ENCODE measurements around the gene CDKN2B-AS1. TPM values are rescaled to one million over a fixed set of nuclear protein-coding genes. Genes with fewer than 3 reads are reported as not detected.

Gene CDKN2B-AS1
- total RNA-seq, 2 donors from 2014 or later = 39.7 to 73.7 TPM

DNA sequence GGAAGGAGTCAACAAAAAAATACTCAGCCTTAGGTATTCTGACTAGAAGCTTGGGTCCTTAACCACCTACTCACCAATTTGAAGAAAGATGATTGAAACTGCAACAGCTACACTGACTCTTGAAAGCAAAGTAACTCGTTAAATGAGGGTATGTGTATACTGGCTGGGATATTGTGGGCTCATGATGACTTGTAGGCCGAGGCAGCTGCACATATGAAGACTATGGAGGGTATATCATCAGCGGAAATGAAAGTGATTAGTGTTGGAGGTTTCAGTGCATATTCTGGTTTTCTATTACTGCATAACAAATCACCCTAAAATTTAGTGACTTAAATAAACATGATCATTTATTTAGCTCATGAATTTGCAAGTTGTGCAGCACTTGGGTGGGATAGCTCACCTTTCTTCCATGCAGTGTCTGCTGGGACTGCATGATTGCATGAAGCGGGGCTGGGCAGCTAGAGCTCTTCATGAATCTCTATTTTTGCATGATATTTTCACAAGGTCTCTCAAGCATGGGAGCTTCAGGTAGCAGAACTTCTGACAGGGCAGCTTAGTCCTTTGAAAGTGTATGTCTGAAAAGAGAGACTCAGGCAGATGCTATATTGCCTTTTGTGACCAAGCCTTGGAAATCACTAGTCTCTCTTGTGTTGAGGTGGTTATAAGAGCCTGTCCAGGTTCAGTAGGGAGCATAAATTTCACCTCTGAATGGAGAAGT lies 110.6 kb downstream of the CDKN2B-AS1 start:
- TF ChIP-seq, protein P1, sequence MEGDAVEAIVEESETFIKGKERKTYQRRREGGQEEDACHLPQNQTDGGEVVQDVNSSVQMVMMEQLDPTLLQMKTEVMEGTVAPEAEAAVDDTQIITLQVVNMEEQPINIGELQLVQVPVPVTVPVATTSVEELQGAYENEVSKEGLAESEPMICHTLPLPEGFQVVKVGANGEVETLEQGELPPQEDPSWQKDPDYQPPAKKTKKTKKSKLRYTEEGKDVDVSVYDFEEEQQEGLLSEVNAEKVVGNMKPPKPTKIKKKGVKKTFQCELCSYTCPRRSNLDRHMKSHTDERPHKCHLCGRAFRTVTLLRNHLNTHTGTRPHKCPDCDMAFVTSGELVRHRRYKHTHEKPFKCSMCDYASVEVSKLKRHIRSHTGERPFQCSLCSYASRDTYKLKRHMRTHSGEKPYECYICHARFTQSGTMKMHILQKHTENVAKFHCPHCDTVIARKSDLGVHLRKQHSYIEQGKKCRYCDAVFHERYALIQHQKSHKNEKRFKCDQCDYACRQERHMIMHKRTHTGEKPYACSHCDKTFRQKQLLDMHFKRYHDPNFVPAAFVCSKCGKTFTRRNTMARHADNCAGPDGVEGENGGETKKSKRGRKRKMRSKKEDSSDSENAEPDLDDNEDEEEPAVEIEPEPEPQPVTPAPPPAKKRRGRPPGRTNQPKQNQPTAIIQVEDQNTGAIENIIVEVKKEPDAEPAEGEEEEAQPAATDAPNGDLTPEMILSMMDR (IDR thresholded peaks at IDR 0.05) = no peak
- H3K9me3 ChIP-seq = no peaks in the 10 kb centered on the region
- peaks cover 4% of the 10 kb centered on the region for H3K4me1 ChIP-seq
- intact Hi-C loops (cut with DNase I) = no loop called here
- no peak overlapping the region for H3K9ac ChIP-seq (ENCODE audit: low read depth in 2 of 2, low read length in 2 of 2)
- peak overlapping the region; percentile 71 for H3K27ac ChIP-seq
- H3K4me3 ChIP-seq = no peak overlapping the region
- no peak for DNase-seq
- no peaks in the 10 kb centered on the region for H3K36me3 ChIP-seq
- H3K27me3 ChIP-seq = no peaks in the 10 kb centered on the region

DNA sequence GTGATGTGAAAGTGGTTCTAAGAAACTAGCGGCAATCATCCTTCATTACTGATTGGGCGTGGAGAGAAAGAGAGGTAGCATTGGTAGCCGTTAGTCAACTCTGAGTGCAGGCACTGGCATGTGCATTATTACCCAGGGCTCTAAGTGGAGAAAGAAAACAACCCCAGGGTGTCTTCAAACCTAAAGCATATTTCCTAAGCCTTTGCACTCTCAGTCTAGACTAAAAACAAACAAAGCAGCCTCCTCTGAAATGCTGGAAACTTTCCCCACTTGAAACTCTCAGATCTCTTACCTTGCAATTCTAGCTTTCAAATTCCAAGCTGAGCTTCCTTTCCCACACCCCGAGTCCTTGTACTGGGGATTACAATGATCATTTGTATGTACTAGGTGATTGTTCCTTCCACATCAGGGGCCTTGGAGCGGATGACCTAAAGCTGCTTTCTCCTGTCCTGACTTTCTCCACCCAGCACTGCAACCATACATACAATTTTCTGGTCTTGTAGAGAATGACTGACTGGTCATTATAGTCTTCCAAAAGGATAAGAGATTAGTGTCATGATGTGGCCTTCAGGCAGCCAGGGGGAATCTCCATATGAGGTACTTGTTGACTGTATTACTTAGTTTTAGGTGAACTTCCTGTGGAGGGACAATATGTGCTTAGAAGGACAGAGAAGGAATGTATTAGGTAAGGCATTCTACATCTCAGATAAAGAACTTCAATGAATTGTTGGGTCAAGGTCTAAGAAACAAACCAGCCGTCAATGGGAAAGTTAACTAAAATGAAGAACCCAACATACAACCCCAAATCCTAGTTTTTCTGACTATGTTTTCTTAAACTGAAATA lies 112.8 kb downstream of the CDKN2B-AS1 start:
- Histone ChIP-seq H3K27me3 (no peaks in the 10 kb centered on the region), H3K9me3 (no peaks in the 10 kb centered on the region), H3K36me3 (no peaks in the 10 kb centered on the region), H3K4me1 (peaks cover 4% of the 10 kb centered on the region), H3K27ac (no peak overlapping the region), H3K4me3 (no peak overlapping the region), H3K9ac (ENCODE audit: low read depth in 2 of 2, low read length in 2 of 2) (no peak overlapping the region)
- TF ChIP-seq, protein P1 (IDR thresholded peaks at IDR 0.05) = no peak
- intact Hi-C loops (cut with DNase I) = no loop called here
- no peak for DNase-seq

DNA sequence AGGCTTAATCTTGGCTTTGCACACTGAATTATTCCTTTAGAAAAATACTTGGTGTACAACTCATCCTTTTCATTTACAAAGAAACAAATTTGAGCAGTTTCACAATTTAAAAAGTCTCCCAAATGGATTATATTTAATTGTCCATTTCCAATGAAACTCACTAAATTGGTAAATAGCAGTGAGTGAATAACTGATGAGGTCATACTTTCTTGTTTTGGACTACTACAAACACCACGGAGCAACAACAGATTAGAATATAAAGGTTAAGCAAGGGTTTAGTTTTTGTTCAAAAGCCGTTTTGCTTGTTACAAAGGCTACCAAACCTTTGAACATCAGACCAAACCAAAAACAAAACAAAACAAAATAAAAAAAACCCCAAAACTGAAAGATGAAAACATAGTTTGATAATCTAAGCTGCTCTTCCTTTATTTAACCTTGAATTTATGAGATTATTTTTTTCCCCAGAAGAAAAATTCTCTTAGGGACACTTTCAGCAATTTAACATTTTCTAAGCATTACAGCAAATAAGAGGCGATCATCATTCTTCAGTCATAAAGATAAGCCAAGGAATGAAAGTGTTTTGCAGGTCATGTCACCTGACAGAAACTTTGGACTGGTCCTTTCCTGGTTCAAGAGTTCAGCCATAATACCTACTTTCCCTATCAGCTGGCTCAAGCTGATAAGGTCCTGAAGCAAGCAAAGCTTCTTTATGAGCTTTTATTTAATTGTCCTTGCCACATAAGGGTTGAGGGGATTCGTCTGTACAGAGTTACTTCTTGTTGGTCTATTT lies 114.2 kb downstream of the CDKN2B-AS1 start:
- no peak overlapping the region for H3K4me3 ChIP-seq
- DNase-seq = peak; percentile 67
- peak overlapping the region in 1 of 2 donors; percentile 13 for H3K9ac ChIP-seq (ENCODE audit: low read depth in 2 of 2, low read length in 2 of 2)
- no peaks in the 10 kb centered on the region for H3K27me3 ChIP-seq
- H3K27ac ChIP-seq = peak overlapping the region; percentile 34
- no peaks in the 10 kb centered on the region for H3K9me3 ChIP-seq
- H3K36me3 ChIP-seq = no peaks in the 10 kb centered on the region
- H3K4me1 ChIP-seq = peaks cover 4% of the 10 kb centered on the region
- intact Hi-C loops (cut with DNase I) = no loop called here
- TF ChIP-seq, protein P1 (IDR thresholded peaks at IDR 0.05) = no peak

DNA sequence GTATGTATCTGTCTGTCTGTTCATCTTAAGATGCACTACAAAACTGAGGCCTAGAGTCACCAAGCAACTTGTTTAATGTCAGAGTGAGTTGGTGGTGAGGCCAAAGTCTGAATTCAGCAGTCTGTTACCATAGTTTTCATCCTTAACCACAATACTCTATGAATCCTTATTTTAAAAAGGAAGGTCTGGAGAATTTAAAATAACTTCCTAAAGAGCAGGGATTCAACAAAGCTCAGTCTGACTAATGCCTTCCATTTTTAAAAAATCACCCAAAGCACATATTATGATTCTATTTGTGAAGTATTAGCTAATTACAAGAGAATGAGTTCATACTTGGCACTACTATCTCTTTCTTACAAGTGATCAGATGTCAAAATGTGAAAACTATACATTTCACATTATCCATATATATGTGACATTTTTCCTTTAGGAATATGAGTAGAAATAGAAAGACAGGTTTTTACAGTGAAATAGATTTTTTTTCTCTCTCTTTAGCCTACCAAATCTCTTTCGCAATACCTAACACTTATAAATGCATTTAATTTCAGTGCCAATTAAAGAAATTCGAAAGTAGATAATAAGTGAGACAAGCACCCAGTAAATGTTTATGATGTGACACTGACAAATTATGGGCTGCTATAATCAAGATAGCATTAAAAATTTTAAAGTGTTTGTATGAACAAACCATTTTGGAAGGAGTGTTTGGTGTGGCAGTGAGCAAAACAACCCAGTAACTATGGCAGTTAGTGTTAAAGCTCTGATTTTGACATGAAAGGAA lies 116.8 kb downstream of the CDKN2B-AS1 start:
- no peak overlapping the region for H3K27ac ChIP-seq
- H3K4me1 ChIP-seq = peaks cover 4% of the 10 kb centered on the region
- no peaks in the 10 kb centered on the region for H3K36me3 ChIP-seq
- no peak for DNase-seq
- H3K9me3 ChIP-seq = no peaks in the 10 kb centered on the region
- no peak overlapping the region for H3K4me3 ChIP-seq
- TF ChIP-seq, protein P1 (IDR thresholded peaks at IDR 0.05) = no peak
- no peaks in the 10 kb centered on the region for H3K27me3 ChIP-seq
- no peak overlapping the region for H3K9ac ChIP-seq (ENCODE audit: low read depth in 2 of 2, low read length in 2 of 2)
- intact Hi-C loops (cut with DNase I) = loop anchor here (10.0 kb wide), 1 partner anchor 67 kb away; no protein-coding TSS in a partner anchor

DNA sequence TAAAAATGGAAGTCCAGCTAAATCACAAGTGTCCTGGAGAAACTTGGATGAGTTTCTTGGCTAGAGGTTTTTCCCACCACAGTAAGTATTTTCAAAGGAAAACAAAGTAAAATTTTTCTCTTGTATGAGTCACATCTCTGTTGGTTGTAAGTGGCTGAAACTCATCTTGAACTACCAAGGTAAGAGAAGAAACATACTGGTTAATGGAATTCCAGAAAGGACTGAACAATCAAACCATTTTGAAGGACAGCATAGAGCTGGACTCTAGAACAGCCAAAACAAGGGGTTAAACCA lies 117.3 kb downstream of the CDKN2B-AS1 start:
- Histone ChIP-seq H3K4me1 (peaks cover 4% of the 10 kb centered on the region), H3K4me3 (no peak overlapping the region), H3K36me3 (no peaks in the 10 kb centered on the region), H3K9ac (ENCODE audit: low read depth in 2 of 2, low read length in 2 of 2) (no peak overlapping the region), H3K27ac (peak overlapping the region; percentile 71), H3K9me3 (no peaks in the 10 kb centered on the region), H3K27me3 (no peaks in the 10 kb centered on the region)
- intact Hi-C loops (cut with DNase I) = loop anchor here (10.0 kb wide), 1 partner anchor 67 kb away; no protein-coding TSS in a partner anchor
- TF ChIP-seq, protein P1 (IDR thresholded peaks at IDR 0.05) = no peak
- DNase-seq = no peak

Data from colonic mucosa (tissue), 4 donors.